ENCODE measurements around the gene RXRA. TPM values are rescaled to one million over a fixed set of nuclear protein-coding genes. Genes with fewer than 3 reads are reported as not detected.

The RXRA gene
- polyA plus RNA-seq, 1 donor: 37.2 TPM

GRCh38 chr9:134337469-134337868, 11.2 kb downstream of the RXRA start:
- no peak for DNase-seq

- no peak for DNase-seq
Observed at GRCh38 chr9:134338394-134339182, 12.3 kb downstream of the RXRA start.

GRCh38 chr9:134339183-134339806, 13.0 kb downstream of the RXRA start:
- no peak for DNase-seq

- DNase-seq: no peak
Observed at GRCh38 chr9:134340475-134341160, 14.4 kb downstream of the RXRA start.

- no peak for DNase-seq
Observed at GRCh38 chr9:134341306-134341705, 15.1 kb downstream of the RXRA start.

GRCh38 chr9:134341929-134342745, 15.9 kb downstream of the RXRA start:
- no peak for DNase-seq

- no peak for DNase-seq
Observed at GRCh38 chr9:134342746-134343115, 16.5 kb downstream of the RXRA start.

- DNase-seq: no peak
Observed at GRCh38 chr9:134343637-134344036, 17.4 kb downstream of the RXRA start.

- DNase-seq: no peak
Observed at GRCh38 chr9:134344068-134344799, 18.0 kb downstream of the RXRA start.

GRCh38 chr9:134344800-134345310, 18.6 kb downstream of the RXRA start:
- no peak for DNase-seq

GRCh38 chr9:134345737-134346136, 19.5 kb downstream of the RXRA start:
- no peak for DNase-seq

- DNase-seq: no peak
Observed at GRCh38 chr9:134346151-134346550, 19.9 kb downstream of the RXRA start.

- DNase-seq: no peak
Observed at GRCh38 chr9:134346840-134347583, 20.8 kb downstream of the RXRA start.

- DNase-seq: no peak
Observed at GRCh38 chr9:134347996-134348395, 21.7 kb downstream of the RXRA start.

- DNase-seq: no peak
Observed at GRCh38 chr9:134348404-134349155, 22.3 kb downstream of the RXRA start.

- no peak for DNase-seq
Observed at GRCh38 chr9:134349936-134350335, 23.7 kb downstream of the RXRA start.

- DNase-seq: no peak
Observed at GRCh38 chr9:134350416-134350994, 24.2 kb downstream of the RXRA start.

- no peak for DNase-seq
Observed at GRCh38 chr9:134351606-134352176, 25.4 kb downstream of the RXRA start.
